Activated naive CD8-positive, alpha-beta T cell (primary cell): Measurements from ENCODE around the gene MAP1LC3B2.

Experiments
- H3K27ac Mint-ChIP-seq: one replicate; pipeline ENCODE4 v1.8.0; 2021; ENCODE audit warnings: mixed read lengths
- H3K27me3 Mint-ChIP-seq: one replicate; pipeline ENCODE4 v1.8.0; 2021; ENCODE audit warnings: mixed read lengths
- H3K36me3 Mint-ChIP-seq: one replicate; pipeline ENCODE4 v1.8.0; 2021; ENCODE audit warnings: mixed read lengths
- H3K4me1 Mint-ChIP-seq: one replicate; pipeline ENCODE4 v1.8.0; 2021; ENCODE audit warnings: low read depth, mixed read lengths
- H3K4me3 Mint-ChIP-seq: one replicate; pipeline ENCODE4 v1.8.0; 2021; ENCODE audit warnings: mild to moderate bottlenecking, mixed read lengths
- H3K9me3 Mint-ChIP-seq: one replicate; pipeline ENCODE4 v1.8.0; 2021; ENCODE audit warnings: low read depth, mixed read lengths

Gene MAP1LC3B2

DNA sequence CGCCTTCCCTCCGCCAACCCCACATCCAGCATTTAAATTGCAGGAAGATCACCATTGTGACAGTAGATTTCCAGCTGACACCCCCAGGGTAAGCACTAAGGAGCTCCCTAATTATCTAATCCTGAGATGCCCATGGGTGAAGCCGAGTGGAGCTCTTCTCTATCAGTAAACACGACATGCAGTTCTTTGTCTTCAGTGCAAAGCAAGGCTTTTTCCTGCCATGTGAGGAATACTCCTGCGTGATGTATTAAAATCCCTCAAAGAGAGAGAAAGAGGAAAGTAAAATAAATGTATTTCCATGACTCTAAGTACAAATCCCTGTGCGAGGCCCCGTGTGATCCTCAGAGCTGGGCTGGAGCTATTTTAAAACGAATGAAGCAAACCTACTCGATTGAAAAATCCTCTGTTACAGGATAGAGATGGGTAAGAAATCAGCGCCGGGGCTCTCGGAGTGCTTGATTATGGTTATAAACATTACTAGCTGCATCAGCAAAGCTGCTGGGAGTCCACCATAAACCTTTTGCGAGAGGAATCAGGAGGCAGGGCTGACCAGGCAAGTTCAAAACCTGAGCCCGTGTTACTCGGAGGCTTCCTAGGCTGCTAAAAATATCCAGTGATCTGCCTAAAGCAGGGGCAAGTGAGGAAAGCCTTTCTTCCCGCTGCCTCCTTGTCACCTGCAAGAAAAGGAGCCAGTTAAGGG is 61.5 kb downstream of the MAP1LC3B2 start:
- H3K27me3 Mint-ChIP-seq: peaks cover 2% of the 10 kb centered on the region

GRCh38 chr12:116621194-116621593 is 62.0 kb downstream of the MAP1LC3B2 start:
- Mint-ChIP-seq H3K4me1 (no peaks in the 10 kb centered on the region), H3K27ac (no peak overlapping the region), H3K27me3 (peaks cover 2% of the 10 kb centered on the region), H3K9me3 (peaks cover 7% of the 10 kb centered on the region), H3K4me3 (no peak overlapping the region), H3K36me3 (no peaks in the 10 kb centered on the region)

More for the DNA sequence above, 61.5 kb downstream of the MAP1LC3B2 start:
- H3K36me3 Mint-ChIP-seq: no peaks in the 10 kb centered on the region
- peaks cover 7% of the 10 kb centered on the region for H3K9me3 Mint-ChIP-seq
- no peak overlapping the region for H3K4me3 Mint-ChIP-seq
- no peak overlapping the region for H3K27ac Mint-ChIP-seq
- no peaks in the 10 kb centered on the region for H3K4me1 Mint-ChIP-seq

- no peak overlapping the region for H3K27ac Mint-ChIP-seq
- no peaks in the 10 kb centered on the region for H3K36me3 Mint-ChIP-seq
- peaks cover 7% of the 10 kb centered on the region for H3K9me3 Mint-ChIP-seq
- peaks cover 9% of the 10 kb centered on the region for H3K27me3 Mint-ChIP-seq
- no peak overlapping the region for H3K4me3 Mint-ChIP-seq
- H3K4me1 Mint-ChIP-seq: no peaks in the 10 kb centered on the region
Measured at GRCh38 chr12:116624516-116624915, 65.3 kb downstream of the MAP1LC3B2 start.

DNA sequence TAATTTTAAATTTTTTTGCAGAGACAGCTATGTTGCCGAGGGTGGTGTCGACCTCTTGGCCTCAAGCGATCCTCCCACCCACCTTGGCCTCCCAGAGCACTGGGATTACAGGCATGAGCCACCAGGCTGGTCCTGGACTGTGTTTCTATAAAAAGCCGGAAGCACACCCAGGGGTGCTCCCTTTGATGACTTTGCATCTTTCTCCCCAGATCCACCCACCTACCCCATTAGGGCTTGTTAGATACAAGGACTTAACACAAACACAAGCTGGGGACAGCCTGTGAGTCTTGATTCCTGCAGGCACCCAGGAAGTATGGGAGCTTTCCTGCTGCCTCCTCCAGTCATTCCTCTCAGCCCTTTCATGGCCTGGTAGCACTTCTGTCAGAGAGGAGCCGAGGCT is 67.0 kb downstream of the MAP1LC3B2 start:
- Mint-ChIP-seq H3K27ac (no peak overlapping the region), H3K9me3 (peaks cover 7% of the 10 kb centered on the region), H3K27me3 (peaks cover 10% of the 10 kb centered on the region), H3K4me1 (no peaks in the 10 kb centered on the region), H3K4me3 (no peak overlapping the region), H3K36me3 (no peaks in the 10 kb centered on the region)
